HepG2 (cell line): ENCODE measurements around the gene GBA2. TPM values are rescaled to one million over a fixed set of nuclear protein-coding genes. Genes with fewer than 3 reads are reported as not detected.

Experiments used
- LCORL ChIP-seq, 2 experiments: fragments of 450-650 bp in 1 of 2; sonication (generic) in 1 of 2; formaldehyde crosslinking in 1 of 2; IDR thresholded peaks; 2 replicates each; pipeline versions ENCODE4 v1.5.0 to v1.6.1; 2017 to 2020; ENCODE audit warnings: antibody characterized with exemption in 1 of 2, missing genetic modification reagents in 1 of 2
- MIER3 ChIP-seq: IDR thresholded peaks from 2 replicates; pipeline ENCODE4 v1.6.1; 2016; ENCODE audit warnings: missing compliant biosample characterization, borderline replicate concordance
- TAF1 ChIP-seq: sonication (generic); formaldehyde crosslinking; IDR thresholded peaks from 2 replicates; pipeline ENCODE4 v1.4.0; 2020; ENCODE audit warnings: missing genetic modification reagents
- ZHX2 ChIP-seq, 2 experiments: sonication (generic) in 1 of 2; formaldehyde crosslinking in 1 of 2; IDR thresholded peaks; 2 replicates each; pipeline versions ENCODE4 v1.6.1 to v1.9.0; 2014 to 2022; ENCODE audit warnings: antibody characterized with exemption in 1 of 2, borderline replicate concordance in 1 of 2, inconsistent platforms in 1 of 2, low read depth in 1 of 2, missing genetic modification reagents in 1 of 2
- ZNF407 ChIP-seq: sonication (generic); formaldehyde crosslinking; IDR thresholded peaks from one replicate; pipeline ENCODE4 v1.5.1; 2020; ENCODE audit warnings: mild to moderate bottlenecking, missing genetic modification reagents; ENCODE audit errors: not compliant biosample characterization
- ZNF616 ChIP-seq: sonication (generic); formaldehyde crosslinking; IDR thresholded peaks from 2 replicates; pipeline ENCODE4 v1.5.0; 2020; ENCODE audit warnings: low read depth, mild to moderate bottlenecking, missing genetic modification reagents
- ZNF768 ChIP-seq: sonication (generic); formaldehyde crosslinking; IDR thresholded peaks from 2 replicates; pipeline ENCODE4 v1.4.0; 2020; ENCODE audit warnings: missing genetic modification reagents
- ZZZ3 ChIP-seq: sonication (generic); formaldehyde crosslinking; IDR thresholded peaks from 2 replicates; pipeline ENCODE4 v1.4.0; 2020; ENCODE audit warnings: missing genetic modification reagents, mild to moderate bottlenecking, borderline replicate concordance
- polyA plus RNA-seq, 8 experiments: library from polyadenylated mRNA; depleted of rRNA in 3 of 8; stranded (reverse) in 7 of 8; unstranded in 1 of 8; fragments of >200 nt; fragmentation: Illumina TruSeq in 4 of 8; extraction: Trizol in 4 of 8; gene quantifications; 2 replicates each; pipeline versions ENCODE4 v1.2.1 to v1.2.3, GENCODE V29; 2011 to 2016; ENCODE audit warnings: low read depth in 4 of 8, missing spikeins in 1 of 8, mixed read lengths in 1 of 8; ENCODE audit not compliant: insufficient read depth in 1 of 8
- total RNA-seq, 5 experiments: library from RNA; depleted of rRNA; stranded (reverse); fragments of >200 nt; fragmentation: Illumina TruSeq; extraction: Trizol; gene quantifications; 2 replicates each; pipeline ENCODE4 v1.2.3, GENCODE V29; 2016; ENCODE audit warnings: low read depth in 1 of 5
- TF ChIP-seq, protein P1 (sequence below): sonication (generic); formaldehyde crosslinking; IDR thresholded peaks from 2 replicates; pipeline ENCODE4 v1.4.0; 2020; ENCODE audit warnings: missing genetic modification reagents, low read depth, mild to moderate bottlenecking, borderline replicate concordance
- TF ChIP-seq, protein P2 (sequence below): sonication (generic); formaldehyde crosslinking; IDR thresholded peaks from 2 replicates; pipeline ENCODE4 v1.8.0; 2023; ENCODE audit warnings: mild to moderate bottlenecking, missing genetic modification reagents

Gene GBA2
- total and polyA plus RNA-seq, 2 of the 13 experiments (the other 11 are each of a cell fraction or from before 2014, with no cell fraction given), result 37.5 to 86.1 TPM

- TF ChIP-seq ZNF407 (no peak), LCORL (IDR thresholded peaks at IDR 0.05) (0 out of 2 replicates have a peak, but pooled peaks have one; percentile 4), LCORL (CRISPR knock-in tag; IDR thresholded peaks at IDR 0.05) (no peak), ZNF768 (CRISPR knock-in tag) (no peak), TAF1 (CRISPR knock-in tag) (no peak), ZNF616 (CRISPR knock-in tag) (no peak), ZZZ3 (CRISPR knock-in tag) (peak; percentile 27; the same call in 1 of the 2 replicates), MIER3 (CRISPR knock-in tag) (no peak), ZHX2 (IDR thresholded peaks at IDR 0.05; ENCODE audit: low read depth) (no peak), ZHX2 (CRISPR knock-in tag; IDR thresholded peaks at IDR 0.05; ENCODE audit: borderline replicate concordance) (no peak)
- TF ChIP-seq, protein P1, sequence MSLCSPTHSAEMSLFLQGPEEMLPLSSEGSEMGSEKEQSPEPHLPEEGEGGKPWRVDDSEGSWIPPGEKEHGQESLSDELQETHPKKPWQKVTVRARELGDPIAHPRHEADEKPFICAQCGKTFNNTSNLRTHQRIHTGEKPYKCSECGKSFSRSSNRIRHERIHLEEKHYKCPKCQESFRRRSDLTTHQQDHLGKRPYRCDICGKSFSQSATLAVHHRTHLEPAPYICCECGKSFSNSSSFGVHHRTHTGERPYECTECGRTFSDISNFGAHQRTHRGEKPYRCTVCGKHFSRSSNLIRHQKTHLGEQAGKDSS (CRISPR knock-in tag), result 0 out of 2 replicates have a peak, but pooled peaks have one; percentile 63
- TF ChIP-seq, protein P2, sequence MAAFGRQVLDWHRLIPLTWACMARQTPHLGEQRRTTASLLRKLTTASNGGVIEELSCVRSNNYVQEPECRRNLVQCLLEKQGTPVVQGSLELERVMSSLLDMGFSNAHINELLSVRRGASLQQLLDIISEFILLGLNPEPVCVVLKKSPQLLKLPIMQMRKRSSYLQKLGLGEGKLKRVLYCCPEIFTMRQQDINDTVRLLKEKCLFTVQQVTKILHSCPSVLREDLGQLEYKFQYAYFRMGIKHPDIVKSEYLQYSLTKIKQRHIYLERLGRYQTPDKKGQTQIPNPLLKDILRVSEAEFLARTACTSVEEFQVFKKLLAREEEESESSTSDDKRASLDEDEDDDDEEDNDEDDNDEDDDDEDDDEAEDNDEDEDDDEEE (CRISPR knock-in tag), result no peak
Measured at GRCh38 chr9:35731415-35732184, 17.4 kb downstream of the GBA2 start (continued).
